ENCODE results near the gene DUSP1. TPM values are rescaled to one million over a fixed set of nuclear protein-coding genes. Genes with fewer than 3 reads are reported as not detected.

Gene DUSP1
- total and polyA plus RNA-seq, 8 donors = 76.4 to 690 (median 288) TPM

- peak; percentile 97 for TF ChIP-seq EP300 (IDR thresholded peaks at IDR 0.05)
- peak; percentile 97 to 99 (median 98) for TF ChIP-seq POLR2AphosphoS5 (IDR thresholded peaks at IDR 0.05)
- no peak for TF ChIP-seq POLR2A (IDR thresholded peaks at IDR 0.05)
- TF ChIP-seq, protein P1, sequence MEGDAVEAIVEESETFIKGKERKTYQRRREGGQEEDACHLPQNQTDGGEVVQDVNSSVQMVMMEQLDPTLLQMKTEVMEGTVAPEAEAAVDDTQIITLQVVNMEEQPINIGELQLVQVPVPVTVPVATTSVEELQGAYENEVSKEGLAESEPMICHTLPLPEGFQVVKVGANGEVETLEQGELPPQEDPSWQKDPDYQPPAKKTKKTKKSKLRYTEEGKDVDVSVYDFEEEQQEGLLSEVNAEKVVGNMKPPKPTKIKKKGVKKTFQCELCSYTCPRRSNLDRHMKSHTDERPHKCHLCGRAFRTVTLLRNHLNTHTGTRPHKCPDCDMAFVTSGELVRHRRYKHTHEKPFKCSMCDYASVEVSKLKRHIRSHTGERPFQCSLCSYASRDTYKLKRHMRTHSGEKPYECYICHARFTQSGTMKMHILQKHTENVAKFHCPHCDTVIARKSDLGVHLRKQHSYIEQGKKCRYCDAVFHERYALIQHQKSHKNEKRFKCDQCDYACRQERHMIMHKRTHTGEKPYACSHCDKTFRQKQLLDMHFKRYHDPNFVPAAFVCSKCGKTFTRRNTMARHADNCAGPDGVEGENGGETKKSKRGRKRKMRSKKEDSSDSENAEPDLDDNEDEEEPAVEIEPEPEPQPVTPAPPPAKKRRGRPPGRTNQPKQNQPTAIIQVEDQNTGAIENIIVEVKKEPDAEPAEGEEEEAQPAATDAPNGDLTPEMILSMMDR (IDR thresholded peaks at IDR 0.05) = peak in 5 of 7 experiments; percentile 51 to 74 (median 64)
- Histone ChIP-seq H3K27me3 (no peaks in the 10 kb centered on the region), H3K4me1 (peaks cover 46 to 84% (median 63%) of the 10 kb centered on the region in 4 donors), H3K9me3 (no peaks in the 10 kb centered on the region), H3K4me3 (peak overlapping the region; percentile 75 to 89 (median 81)), H3K27ac (peak overlapping the region; percentile 96 to 100 (median 98)), H3K36me3 (peaks cover 25 to 35% (median 28%) of the 10 kb centered on the region in 4 donors)
- intact Hi-C loops (cut with DNase I; ENCODE audit: low total_unique reads) = no loop called here
- peak; percentile 95 to 96 for DNase-seq
- WGBS, 5 donors = 2 to 4% (median 3%) methylated on average over 49 to 50 of the region's 50 CpGs
Measured at GRCh38 chr5:172772112-172772906, 1.3 kb upstream of the DUSP1 start.

GRCh38 chr5:172771439-172772111 is 580 bp upstream of the DUSP1 start:
- Histone ChIP-seq H3K4me3 (peak overlapping the region; percentile 75 to 89 (median 81)), H3K36me3 (peaks cover 25 to 35% (median 28%) of the 10 kb centered on the region in 4 donors), H3K27me3 (no peaks in the 10 kb centered on the region), H3K9me3 (no peaks in the 10 kb centered on the region), H3K4me1 (peaks cover 48 to 84% (median 64%) of the 10 kb centered on the region in 4 donors), H3K27ac (peak overlapping the region; percentile 96 to 100 (median 98))
- DNase-seq = no peak
- intact Hi-C loops (cut with DNase I; ENCODE audit: low total_unique reads) = no loop called here
- WGBS, 5 donors = 0 to 2% (median 1%) methylated on average over 30 to 40 of the region's 40 CpGs
- peak in 1 of 3 donors; percentile 81 for TF ChIP-seq POLR2AphosphoS5 (IDR thresholded peaks at IDR 0.05)
- no peak for TF ChIP-seq EP300 (IDR thresholded peaks at IDR 0.05)
- no peak for TF ChIP-seq POLR2A (IDR thresholded peaks at IDR 0.05)
- TF ChIP-seq, protein P1 (IDR thresholded peaks at IDR 0.05) = no peak

DNA sequence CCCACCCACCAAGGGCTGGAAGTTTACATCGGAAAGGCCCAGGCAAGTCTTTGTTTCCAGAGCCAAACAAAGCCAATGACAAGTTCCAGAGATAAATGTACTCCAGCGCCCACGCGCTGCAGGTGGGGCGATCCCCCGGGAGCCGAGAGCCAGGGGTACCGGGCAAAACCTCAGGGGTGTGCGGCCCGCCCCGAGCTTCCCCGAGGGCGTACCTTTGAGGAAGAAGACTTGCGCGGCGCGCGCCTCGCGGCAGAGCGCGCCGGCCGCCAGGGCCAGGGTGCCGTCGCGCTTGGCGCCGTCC is 671 bp downstream of the DUSP1 start:
- DNase-seq = no peak
- intact Hi-C loops (cut with DNase I; ENCODE audit: low total_unique reads) = no loop called here

More for the DNA sequence above, 671 bp downstream of the DUSP1 start:
- Histone ChIP-seq H3K4me1 (peaks cover 48 to 83% (median 66%) of the 10 kb centered on the region in 4 donors), H3K9me3 (no peaks in the 10 kb centered on the region), H3K4me3 (peak overlapping the region; percentile 75 to 89 (median 81)), H3K27me3 (no peaks in the 10 kb centered on the region), H3K36me3 (peaks cover 25 to 35% (median 28%) of the 10 kb centered on the region in 4 donors), H3K27ac (peak overlapping the region; percentile 96 to 100 (median 99))
- WGBS, 5 donors = 0 to 1% (median 0%) methylated on average over 4 to 29 of the region's 29 CpGs
- TF ChIP-seq EP300 (IDR thresholded peaks at IDR 0.05) = no peak
- TF ChIP-seq, protein P1 (IDR thresholded peaks at IDR 0.05) = no peak
- TF ChIP-seq POLR2A (IDR thresholded peaks at IDR 0.05) = no peak
- peak in 1 of 3 donors; percentile 17 for TF ChIP-seq POLR2AphosphoS5 (IDR thresholded peaks at IDR 0.05)
